ENCODE measurements around the gene PPP2R5C.

- TF ChIP-seq ZFP36 (IDR thresholded peaks at IDR 0.05; ENCODE audit: low read depth, low read length, partially characterized antibody) (no peak), RERE (CRISPR knock-in tag; IDR thresholded peaks at IDR 0.05; ENCODE audit: borderline replicate concordance) (no peak), ZFP30 (CRISPR knock-in tag; IDR thresholded peaks at IDR 0.05; ENCODE audit: borderline replicate concordance) (no peak), CTCF (IDR thresholded peaks at IDR 0.05 in 2 of 3, conservative IDR thresholded peaks at IDR 0.05 in 1 of 3; ENCODE audit: insufficient read depth in 2 of 3, low read depth in 1 of 3, low read length in 3 of 3) (no peak), ZNF764 (CRISPR knock-in tag; IDR thresholded peaks at IDR 0.05; ENCODE audit: low read depth) (no peak)
Observed at GRCh38 chr14:101821528-101821927, 60.0 kb downstream of the PPP2R5C start.
